Loucy (cell line): ENCODE measurements around the gene CXCL1.

Source experiments
- H2AFZ ChIP-seq: fragments of 200-600 bp; sonication (generic); 2 replicates; pipeline ENCODE4 v1.6.0; 2016; ENCODE audit warnings: antibody characterized with exemption, mild to moderate bottlenecking, low read length, moderate library complexity
- H3F3A ChIP-seq: fragments of 200-600 bp; 2 replicates; pipeline ENCODE4 v1.6.0; 2016; ENCODE audit warnings: antibody characterized with exemption, low read depth, mild to moderate bottlenecking
- H3K27me3 ChIP-seq: fragments of 200-600 bp; sonication (generic); 2 replicates; pipeline ENCODE4 v1.6.1; 2014; ENCODE audit warnings: low read length, mild to moderate bottlenecking; ENCODE audit not compliant: insufficient read depth, poor library complexity, severe bottlenecking
- H3K36me3 ChIP-seq: fragments of 200-600 bp; sonication (generic); 2 replicates; pipeline ENCODE4 v1.6.1; 2016; ENCODE audit warnings: low read length; ENCODE audit not compliant: insufficient read depth
- H3K4me1 ChIP-seq: fragments of 200-600 bp; sonication (generic); 2 replicates; pipeline ENCODE4 v1.5.1; 2014; ENCODE audit warnings: low read length, mild to moderate bottlenecking; ENCODE audit not compliant: insufficient read depth, poor library complexity, severe bottlenecking
- H3K4me2 ChIP-seq: fragments of 200-600 bp; sonication (generic); 2 replicates; pipeline ENCODE4 v1.6.0; 2014; ENCODE audit warnings: antibody characterized with exemption, low read length, low read depth, mild to moderate bottlenecking; ENCODE audit not compliant: poor library complexity, severe bottlenecking
- H3K4me3 ChIP-seq: fragments of 200-600 bp; sonication (generic); 2 replicates; pipeline ENCODE4 v1.5.1; 2014; ENCODE audit warnings: low read length, mild to moderate bottlenecking, mixed read lengths; ENCODE audit not compliant: poor library complexity, severe bottlenecking
- H3K79me2 ChIP-seq: fragments of 200-600 bp; sonication (generic); 2 replicates; pipeline ENCODE4 v1.6.1; 2014; ENCODE audit warnings: low read length; ENCODE audit not compliant: insufficient read depth
- H3K9ac ChIP-seq: fragments of 200-600 bp; sonication (generic); 2 replicates; pipeline ENCODE4 v1.6.0; 2014; ENCODE audit warnings: mild to moderate bottlenecking, low read depth, low read length, moderate library complexity; ENCODE audit not compliant: poor library complexity, severe bottlenecking
- H3K9me2 ChIP-seq: fragments of 200-600 bp; sonication (generic); replicated peaks from 2 replicates; pipeline ENCODE4 v1.6.1; 2016; ENCODE audit warnings: low read depth, low read length, mixed read lengths
- H3K9me3 ChIP-seq: fragments of 200-600 bp; sonication (generic); 2 replicates; pipeline ENCODE4 v1.6.1; 2014; ENCODE audit warnings: mild to moderate bottlenecking, antibody characterized with exemption, low read length, low read depth; ENCODE audit not compliant: insufficient read depth
- H4K20me1 ChIP-seq: fragments of 200-600 bp; sonication (generic); 2 replicates; pipeline ENCODE4 v1.6.0; 2014; ENCODE audit warnings: antibody characterized with exemption, low read length, mild to moderate bottlenecking; ENCODE audit not compliant: insufficient read depth, poor library complexity, severe bottlenecking
- CTCF ChIP-seq: fragments of 200-600 bp; sonication (generic); conservative IDR thresholded peaks from 2 replicates; pipeline ENCODE4 v1.5.1; 2014; ENCODE audit warnings: mild to moderate bottlenecking, antibody characterized with exemption, low read length
- EZH2phosphoT487 ChIP-seq: fragments of 200-600 bp; IDR thresholded peaks from 2 replicates; pipeline ENCODE4 v1.6.1; 2018; ENCODE audit warnings: antibody characterized with exemption, mild to moderate bottlenecking, moderate library complexity, borderline replicate concordance

Gene CXCL1

GRCh38 chr4:73914071-73914470 is 44.9 kb downstream of the CXCL1 start:
- TF ChIP-seq CTCF = no peak
- no peak for TF ChIP-seq EZH2phosphoT487
- Histone ChIP-seq H4K20me1 (no peaks in the 10 kb centered on the region), H2AFZ (no peak overlapping the region), H3K4me3 (no peak overlapping the region), H3K4me2 (no peak overlapping the region), H3K9ac (no peak overlapping the region), H3K36me3 (no peaks in the 10 kb centered on the region), H3K9me3 (no peaks in the 10 kb centered on the region), H3F3A (no peaks in the 10 kb centered on the region), H3K27me3 (no peaks in the 10 kb centered on the region), H3K79me2 (no peaks in the 10 kb centered on the region), H3K9me2 (no peaks in the 10 kb centered on the region), H3K4me1 (no peaks in the 10 kb centered on the region)

GRCh38 chr4:73916172-73916925 is 47.2 kb downstream of the CXCL1 start:
- no peaks in the 10 kb centered on the region for H3K9me3 ChIP-seq
- H3K4me2 ChIP-seq = no peak overlapping the region
- no peak overlapping the region for H2AFZ ChIP-seq
- H3K79me2 ChIP-seq = no peaks in the 10 kb centered on the region
- no peaks in the 10 kb centered on the region for H3K4me1 ChIP-seq
- H3K27me3 ChIP-seq = no peaks in the 10 kb centered on the region
- H3K36me3 ChIP-seq = no peaks in the 10 kb centered on the region
- no peak overlapping the region for H3K9ac ChIP-seq
- H3K9me2 ChIP-seq = no peaks in the 10 kb centered on the region
- no peak overlapping the region for H3K4me3 ChIP-seq
- no peaks in the 10 kb centered on the region for H4K20me1 ChIP-seq
- TF ChIP-seq CTCF (no peak), EZH2phosphoT487 (no peak)
- no peaks in the 10 kb centered on the region for H3F3A ChIP-seq

- H3K36me3 ChIP-seq = no peaks in the 10 kb centered on the region
- no peaks in the 10 kb centered on the region for H3F3A ChIP-seq
- no peaks in the 10 kb centered on the region for H3K79me2 ChIP-seq
- H3K9me2 ChIP-seq = no peaks in the 10 kb centered on the region
- no peak overlapping the region for H3K4me3 ChIP-seq
- TF ChIP-seq CTCF = no peak
- TF ChIP-seq EZH2phosphoT487 = no peak
- no peak overlapping the region for H3K4me2 ChIP-seq
- no peak overlapping the region for H2AFZ ChIP-seq
- no peaks in the 10 kb centered on the region for H4K20me1 ChIP-seq
- no peaks in the 10 kb centered on the region for H3K9me3 ChIP-seq
- H3K9ac ChIP-seq = no peak overlapping the region
- no peaks in the 10 kb centered on the region for H3K27me3 ChIP-seq
- no peaks in the 10 kb centered on the region for H3K4me1 ChIP-seq
These were observed 47.9 kb downstream of the CXCL1 start for GRCh38 chr4:73917081-73917501.
